HCT116 (cell line): ENCODE data around the gene ALDH7A1. TPM values are rescaled to one million over a fixed set of nuclear protein-coding genes. Genes with fewer than 3 reads are reported as not detected.

ENCODE experiments used
- ATAC-seq: fragments of 200-7000 bp; cut with Tn5 transposase; 2 replicates; pipeline ENCODE4 v1.9.1; 2020; ENCODE audit warnings: mild to moderate bottlenecking, moderate library complexity
- BruUV-seq: library from RNA; stranded (reverse); fragments of 400-500 nt; replicated peaks from 2 replicates; lab custom pipeline; 2021; lab: Mats Ljungman, UMichigan
- CTCF ChIA-PET: fragments of 300-600 bp; sonication (Branson Sonifier 250); formaldehyde crosslinking; loops from one replicate; lab custom pipeline; 2021; ENCODE audit warnings: antibody characterized with exemption; lab: Charles Lee
- POLR2A ChIA-PET: fragments of 300-600, 350-600 bp; sonication (Branson Sonifier 250); formaldehyde crosslinking; loops from one replicate; lab custom pipeline; 2021; ENCODE audit warnings: antibody characterized with exemption; lab: Charles Lee
- RAD21 ChIA-PET, 2 experiments: fragments of 300-600 bp; sonication (Branson Sonifier 250); formaldehyde crosslinking; loops; one replicate each; lab custom pipeline; 2023; ENCODE audit warnings: low total read pairs in 2 of 2; ENCODE audit not compliant: uncharacterized antibody in 2 of 2, unreplicated experiment in 2 of 2, low non-redundant PET in 1 of 2; lab: Charles Lee
- DNase-seq: peaks from one replicate; pipeline ENCODE4 v3.0.0-alpha.2; 2010; ENCODE audit warnings: low read depth, low spot score
- H2AFZ ChIP-seq: fragments of 200-600 bp; shearing (Covaris generic), sonication (generic); 2 replicates; pipeline ENCODE4 v1.6.1; 2017; ENCODE audit warnings: low read depth, mixed run types, mixed read lengths, antibody characterized with exemption, low read length; ENCODE audit not compliant: poor library complexity, severe bottlenecking
- H3K27ac ChIP-seq: 2 replicates; pipeline ENCODE4 v1.5.1; 2012; ENCODE audit warnings: low read depth, low read length
- H3K27me3 ChIP-seq: fragments of 200-600 bp; sonication (generic); 2 replicates; pipeline ENCODE4 v1.6.1; 2016; ENCODE audit warnings: mixed run types, low read length, mixed read lengths; ENCODE audit not compliant: insufficient read depth
- H3K36me3 ChIP-seq, 2 experiments: fragments of 200-500 bp in 1 of 2; fragments of 200-600 bp in 1 of 2; sonication (Bioruptor generic) in 1 of 2; sonication (generic) in 1 of 2; 2 replicates each; pipeline versions ENCODE4 v1.5.1 to v1.6.1; 2014 to 2016; ENCODE audit warnings: low read length in 2 of 2, inconsistent platforms in 1 of 2, mixed read lengths in 1 of 2, mixed run types in 1 of 2; ENCODE audit not compliant: insufficient read depth in 2 of 2, control insufficient read depth in 1 of 2
- H3K4me1 ChIP-seq, 2 experiments: fragments of 200-600 bp in 1 of 2; sonication (generic) in 1 of 2; 2 replicates each; pipeline versions ENCODE4 v1.5.1 to v1.6.1; 2012 to 2017; ENCODE audit warnings: low read length in 2 of 2, inconsistent platforms in 1 of 2, mild to moderate bottlenecking in 1 of 2, mixed read lengths in 1 of 2, mixed run types in 1 of 2, moderate library complexity in 1 of 2; ENCODE audit not compliant: insufficient read depth in 2 of 2, control insufficient read depth in 1 of 2
- H3K4me2 ChIP-seq: fragments of 200-600 bp; sonication (generic); 2 replicates; pipeline ENCODE4 v1.6.1; 2017; ENCODE audit warnings: mixed run types, low read length, mixed read lengths
- H3K4me3 ChIP-seq, 2 experiments: fragments of 200-600 bp in 1 of 2; sonication (generic) in 1 of 2; replicated peaks in 1 of 2; 2 replicates each; pipeline ENCODE4 v1.5.1; 2011 to 2016; ENCODE audit warnings: low read length in 2 of 2, control low read depth in 1 of 2, low read depth in 1 of 2, mild to moderate bottlenecking in 1 of 2, mixed read lengths in 1 of 2, mixed run types in 1 of 2
- H3K79me2 ChIP-seq: fragments of 200-600 bp; sonication (generic); 2 replicates; pipeline ENCODE4 v1.6.1; 2017; ENCODE audit warnings: mild to moderate bottlenecking, mixed run types, low read length, moderate library complexity, mixed read lengths; ENCODE audit not compliant: insufficient read depth
- H3K9ac ChIP-seq: fragments of 200-600 bp; sonication (generic); 2 replicates; pipeline ENCODE4 v1.6.1; 2016; ENCODE audit warnings: low read length, mixed read lengths
- H3K9me2 ChIP-seq: fragments of 200-600 bp; sonication (generic), shearing (Covaris generic); 2 replicates; pipeline ENCODE4 v1.6.1; 2017; ENCODE audit warnings: mixed run types, mild to moderate bottlenecking, moderate library complexity; ENCODE audit not compliant: insufficient read depth
- H3K9me3 ChIP-seq, 2 experiments: fragments of 200-500 bp in 1 of 2; fragments of 200-600 bp in 1 of 2; sonication (Bioruptor generic) in 1 of 2; sonication (generic) in 1 of 2; 2 replicates each; pipeline ENCODE4 v1.6.1; 2014 to 2017; ENCODE audit warnings: low read length in 2 of 2, mixed read lengths in 2 of 2, inconsistent platforms in 1 of 2, low read depth in 1 of 2, mild to moderate bottlenecking in 1 of 2, mixed run types in 1 of 2, moderate library complexity in 1 of 2; ENCODE audit not compliant: control insufficient read depth in 1 of 2, insufficient read depth in 1 of 2
- H4K20me1 ChIP-seq: fragments of 200-600 bp; sonication (generic), shearing (Covaris generic); 2 replicates; pipeline ENCODE4 v1.6.1; 2017; ENCODE audit warnings: mixed run types, mild to moderate bottlenecking, moderate library complexity; ENCODE audit not compliant: insufficient read depth
- CBX3 ChIP-seq: IDR thresholded peaks from 2 replicates; pipeline ENCODE4 v1.6.1; 2012; ENCODE audit warnings: low read depth
- CEBPB ChIP-seq: IDR thresholded peaks from 2 replicates; pipeline ENCODE4 v1.6.1; 2012; ENCODE audit warnings: low read depth
- EZH2 ChIP-seq: fragments of 200-600 bp; sonication (generic); IDR thresholded peaks from 2 replicates; pipeline ENCODE4 v1.6.1; 2017; ENCODE audit warnings: antibody characterized with exemption, mixed run types
- EZH2phosphoT487 ChIP-seq: fragments of 200-600 bp; IDR thresholded peaks from 2 replicates; pipeline ENCODE4 v1.6.1; 2018; ENCODE audit warnings: antibody characterized with exemption, borderline replicate concordance
- FOSL1 ChIP-seq: IDR thresholded peaks from 2 replicates; pipeline ENCODE4 v1.6.1; 2012; ENCODE audit warnings: low read depth
- JUND ChIP-seq: IDR thresholded peaks from 2 replicates; pipeline ENCODE4 v1.6.1; 2012
- POLR2A ChIP-seq: IDR thresholded peaks from 2 replicates; pipeline ENCODE4 v1.7.0; 2011; ENCODE audit warnings: borderline replicate concordance; ENCODE audit not compliant: insufficient read depth, insufficient read length; ENCODE audit errors: extremely low read depth
- POLR2AphosphoS5 ChIP-seq: IDR thresholded peaks from 2 replicates; pipeline ENCODE4 v1.6.1; 2011; ENCODE audit warnings: mild to moderate bottlenecking, low read depth, low read length, moderate library complexity
- RAD21 ChIP-seq: IDR thresholded peaks from 2 replicates; pipeline ENCODE4 v1.6.1; 2012; ENCODE audit warnings: low read depth, mild to moderate bottlenecking
- REST ChIP-seq: IDR thresholded peaks from 2 replicates; pipeline ENCODE4 v1.6.1; 2012; ENCODE audit warnings: low read depth
- SIN3A ChIP-seq: IDR thresholded peaks from 2 replicates; pipeline ENCODE4 v1.6.1; 2012; ENCODE audit warnings: low read depth
- TCF7L2 ChIP-seq: IDR thresholded peaks from 2 replicates; pipeline ENCODE4 v1.7.0; 2011; ENCODE audit warnings: borderline replicate concordance, inconsistent platforms; ENCODE audit not compliant: insufficient read depth, insufficient read length; ENCODE audit errors: extremely low read depth
- YY1 ChIP-seq: IDR thresholded peaks from 2 replicates; pipeline ENCODE4 v1.6.1; 2011; ENCODE audit warnings: low read length, low read depth, moderate library complexity, mild to moderate bottlenecking; ENCODE audit not compliant: insufficient replicate concordance; ENCODE audit errors: extremely low read depth
- ZFX ChIP-seq: fragments of 450-650 bp; IDR thresholded peaks from 2 replicates; pipeline ENCODE4 v1.6.1; 2017
- ZNF274 ChIP-seq: fragments of 200-500 bp; sonication (Bioruptor generic); IDR thresholded peaks from 2 replicates; pipeline ENCODE4 v1.6.1; 2014; ENCODE audit warnings: mild to moderate bottlenecking, low read depth, low read length, inconsistent platforms
- intact Hi-C: fragments of 100-400 bp; cut with micrococcal nuclease; formaldehyde crosslinking; loops from 2 replicates; pipeline ENCODE4 v1.10.0; 2022
- total RNA-seq: library from RNA; stranded (reverse); gene quantifications from one replicate; pipeline ENCODE4 v1.2.1, GENCODE V29; 2021; ENCODE audit not compliant: unreplicated experiment
- TF ChIP-seq, protein P1 (sequence below): IDR thresholded peaks from 2 replicates; pipeline ENCODE4 v1.6.1; 2012
- TF ChIP-seq, protein P2 (sequence below): IDR thresholded peaks from 2 replicates; pipeline ENCODE4 v1.6.1; 2011; ENCODE audit warnings: mild to moderate bottlenecking, low read length, moderate library complexity; ENCODE audit not compliant: insufficient replicate concordance; ENCODE audit errors: extremely low read depth

Gene ALDH7A1
- total RNA-seq, 1 experiment from 2014 or later, result 93.2 TPM

DNA sequence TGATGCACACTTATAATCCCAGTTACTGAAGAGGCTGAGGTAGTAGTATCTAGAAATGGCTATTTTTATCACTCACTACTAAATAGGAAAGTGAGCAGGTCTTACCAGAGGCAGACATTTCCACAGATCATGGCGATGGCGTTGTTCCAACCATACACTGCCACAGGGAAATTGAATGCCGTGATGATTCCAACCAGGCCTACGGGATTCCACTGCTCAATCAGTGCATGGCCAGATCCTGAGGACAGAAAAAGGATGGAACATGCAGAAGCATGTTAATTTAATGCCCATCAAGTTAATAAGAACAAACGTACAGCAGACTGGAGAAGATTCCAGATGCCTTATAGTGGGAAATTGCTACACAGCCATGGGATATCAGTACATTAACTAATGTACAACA is 18.0 kb downstream of the ALDH7A1 start:
- intact Hi-C loops, result no loop called here
- H3K9me3 ChIP-seq, result no peaks in the 10 kb centered on the region
- no peak for DNase-seq
- ATAC-seq, result no peak
- H4K20me1 ChIP-seq, result no peaks in the 10 kb centered on the region
- H3K4me3 ChIP-seq, result no peak overlapping the region
- no peak overlapping the region for H3K27ac ChIP-seq
- no peak overlapping the region for H3K4me2 ChIP-seq
- H3K79me2 ChIP-seq, result no peaks in the 10 kb centered on the region
- H3K9me2 ChIP-seq, result no peaks in the 10 kb centered on the region
- no peaks in the 10 kb centered on the region for H3K4me1 ChIP-seq
- RAD21 ChIA-PET, result no interaction called here
- TF ChIP-seq CEBPB, result no peak
- no peak for TF ChIP-seq EZH2phosphoT487
- TF ChIP-seq RAD21, result no peak
- no peak for TF ChIP-seq JUND
- TF ChIP-seq ZFX, result no peak
- POLR2A ChIA-PET, result no interaction called here
- no TSS peak for BruUV-seq
- H2AFZ ChIP-seq, result no peak overlapping the region
- no peak overlapping the region for H3K9ac ChIP-seq
- H3K27me3 ChIP-seq, result no peaks in the 10 kb centered on the region
- H3K36me3 ChIP-seq, result peaks cover 3 to 17% of the 10 kb centered on the region in 2 experiments; a peak in 2 of 4 replicates
- CTCF ChIA-PET, result no interaction called here

- CTCF ChIA-PET, result no interaction called here
- TF ChIP-seq ZFX (no peak), POLR2A (no peak), POLR2AphosphoS5 (no peak), CBX3 (no peak), REST (no peak), JUND (no peak), RAD21 (no peak), TCF7L2 (no peak), YY1 (no peak), FOSL1 (no peak), EZH2 (no peak), ZNF274 (no peak), SIN3A (no peak)
- TF ChIP-seq, protein P1, sequence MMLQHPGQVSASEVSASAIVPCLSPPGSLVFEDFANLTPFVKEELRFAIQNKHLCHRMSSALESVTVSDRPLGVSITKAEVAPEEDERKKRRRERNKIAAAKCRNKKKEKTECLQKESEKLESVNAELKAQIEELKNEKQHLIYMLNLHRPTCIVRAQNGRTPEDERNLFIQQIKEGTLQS, result no peak
- TF ChIP-seq, protein P2, sequence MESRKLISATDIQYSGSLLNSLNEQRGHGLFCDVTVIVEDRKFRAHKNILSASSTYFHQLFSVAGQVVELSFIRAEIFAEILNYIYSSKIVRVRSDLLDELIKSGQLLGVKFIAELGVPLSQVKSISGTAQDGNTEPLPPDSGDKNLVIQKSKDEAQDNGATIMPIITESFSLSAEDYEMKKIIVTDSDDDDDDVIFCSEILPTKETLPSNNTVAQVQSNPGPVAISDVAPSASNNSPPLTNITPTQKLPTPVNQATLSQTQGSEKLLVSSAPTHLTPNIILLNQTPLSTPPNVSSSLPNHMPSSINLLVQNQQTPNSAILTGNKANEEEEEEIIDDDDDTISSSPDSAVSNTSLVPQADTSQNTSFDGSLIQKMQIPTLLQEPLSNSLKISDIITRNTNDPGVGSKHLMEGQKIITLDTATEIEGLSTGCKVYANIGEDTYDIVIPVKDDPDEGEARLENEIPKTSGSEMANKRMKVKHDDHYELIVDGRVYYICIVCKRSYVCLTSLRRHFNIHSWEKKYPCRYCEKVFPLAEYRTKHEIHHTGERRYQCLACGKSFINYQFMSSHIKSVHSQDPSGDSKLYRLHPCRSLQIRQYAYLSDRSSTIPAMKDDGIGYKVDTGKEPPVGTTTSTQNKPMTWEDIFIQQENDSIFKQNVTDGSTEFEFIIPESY, result no peak
These were observed 19.4 kb downstream of the ALDH7A1 start for GRCh38 chr5:126575644-126576043.

More at GRCh38 chr5:126575644-126576043, 19.4 kb downstream of the ALDH7A1 start:
- DNase-seq (no peak), ATAC-seq (no peak)
- Histone ChIP-seq H3K9me3 (no peaks in the 10 kb centered on the region), H2AFZ (no peak overlapping the region), H3K4me3 (no peak overlapping the region), H3K4me2 (no peak overlapping the region), H3K79me2 (no peaks in the 10 kb centered on the region), H4K20me1 (no peaks in the 10 kb centered on the region), H3K36me3 (peaks cover 3 to 20% of the 10 kb centered on the region in 2 experiments; a peak in 2 of 4 replicates), H3K9ac (no peak overlapping the region), H3K4me1 (no peaks in the 10 kb centered on the region), H3K27me3 (no peaks in the 10 kb centered on the region), H3K9me2 (no peaks in the 10 kb centered on the region), H3K27ac (no peak overlapping the region)
- intact Hi-C loops, result no loop called here
- ChIA-PET RAD21 (no interaction called here), POLR2A (no interaction called here)
- BruUV-seq, result no TSS peak
